GM10266 (cell line): ENCODE data around the gene EVC.

Experiments used
- DNase-seq: peaks from one replicate; pipeline ENCODE4 v3.0.0; 2012; ENCODE audit errors: extremely low spot score
- TF ChIP-seq, protein P1 (sequence below): IDR thresholded peaks from 2 replicates; pipeline ENCODE4 v1.5.1; 2012; ENCODE audit warnings: mild to moderate bottlenecking, low read depth; ENCODE audit not compliant: control insufficient read depth, insufficient read depth; ENCODE audit errors: missing control alignments

Gene EVC

DNA sequence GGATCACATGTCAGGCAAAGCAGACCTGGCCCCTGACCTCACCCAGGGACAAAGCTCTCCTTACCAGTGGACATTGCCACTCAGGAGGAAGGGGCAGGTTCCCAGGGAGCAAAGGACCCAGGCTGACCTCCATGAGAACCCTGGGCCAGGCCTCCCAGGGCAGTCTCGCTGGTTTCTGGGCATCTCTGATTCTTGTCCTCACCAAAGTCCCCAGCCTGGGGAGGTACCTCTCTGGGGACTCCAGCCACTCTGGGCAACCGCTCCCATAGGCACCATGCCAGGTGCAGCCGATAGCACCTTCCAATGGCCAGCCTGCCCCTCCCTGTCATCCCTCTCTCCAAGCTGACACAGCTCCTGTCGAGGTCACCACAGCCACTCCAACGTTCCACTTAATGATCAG, 10.5 kb upstream of the EVC start:
- DNase-seq, result no peak
- TF ChIP-seq, protein P1, sequence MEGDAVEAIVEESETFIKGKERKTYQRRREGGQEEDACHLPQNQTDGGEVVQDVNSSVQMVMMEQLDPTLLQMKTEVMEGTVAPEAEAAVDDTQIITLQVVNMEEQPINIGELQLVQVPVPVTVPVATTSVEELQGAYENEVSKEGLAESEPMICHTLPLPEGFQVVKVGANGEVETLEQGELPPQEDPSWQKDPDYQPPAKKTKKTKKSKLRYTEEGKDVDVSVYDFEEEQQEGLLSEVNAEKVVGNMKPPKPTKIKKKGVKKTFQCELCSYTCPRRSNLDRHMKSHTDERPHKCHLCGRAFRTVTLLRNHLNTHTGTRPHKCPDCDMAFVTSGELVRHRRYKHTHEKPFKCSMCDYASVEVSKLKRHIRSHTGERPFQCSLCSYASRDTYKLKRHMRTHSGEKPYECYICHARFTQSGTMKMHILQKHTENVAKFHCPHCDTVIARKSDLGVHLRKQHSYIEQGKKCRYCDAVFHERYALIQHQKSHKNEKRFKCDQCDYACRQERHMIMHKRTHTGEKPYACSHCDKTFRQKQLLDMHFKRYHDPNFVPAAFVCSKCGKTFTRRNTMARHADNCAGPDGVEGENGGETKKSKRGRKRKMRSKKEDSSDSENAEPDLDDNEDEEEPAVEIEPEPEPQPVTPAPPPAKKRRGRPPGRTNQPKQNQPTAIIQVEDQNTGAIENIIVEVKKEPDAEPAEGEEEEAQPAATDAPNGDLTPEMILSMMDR, result no peak

DNA sequence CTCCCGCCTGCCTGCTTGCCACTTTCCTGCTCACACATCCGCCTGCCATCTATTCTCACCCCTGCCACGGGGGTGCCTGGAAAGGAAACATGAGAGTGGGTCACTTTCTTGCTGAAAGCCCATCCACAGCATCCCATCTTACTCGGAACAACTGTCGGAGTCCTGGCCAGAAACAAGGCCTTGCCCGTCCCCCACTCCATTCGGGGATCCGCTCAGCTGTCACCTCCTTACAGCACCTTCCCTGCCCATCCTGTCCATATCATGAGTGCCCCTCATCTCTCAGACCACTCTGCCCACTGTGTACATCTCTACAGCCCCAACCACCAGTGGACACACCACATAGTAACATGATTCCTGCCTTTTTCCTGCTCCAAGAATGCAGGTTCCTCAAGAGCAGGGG, 9.0 kb upstream of the EVC start:
- TF ChIP-seq, protein P1, result no peak
- no peak for DNase-seq

DNA sequence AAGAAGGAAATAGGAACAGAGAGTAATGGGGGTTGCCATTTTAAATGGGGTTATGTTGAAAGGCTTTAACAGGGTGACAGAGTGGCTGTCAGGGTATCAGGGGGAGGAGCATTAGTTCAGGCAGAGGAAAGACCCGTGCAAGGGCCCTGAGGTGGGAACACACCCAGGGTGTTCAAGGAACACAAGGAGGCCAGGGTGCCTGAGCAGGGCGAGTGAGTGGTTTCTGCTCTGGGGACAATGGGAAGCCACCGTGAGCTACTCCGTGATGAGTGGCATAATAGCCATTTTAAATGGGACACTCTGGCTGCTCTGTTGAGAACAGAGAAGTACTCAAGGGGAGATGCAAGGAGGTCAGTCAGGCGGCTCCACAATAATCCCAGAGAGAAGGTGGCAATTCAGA, 7.2 kb upstream of the EVC start:
- DNase-seq, result no peak
- TF ChIP-seq, protein P1, result no peak

DNA sequence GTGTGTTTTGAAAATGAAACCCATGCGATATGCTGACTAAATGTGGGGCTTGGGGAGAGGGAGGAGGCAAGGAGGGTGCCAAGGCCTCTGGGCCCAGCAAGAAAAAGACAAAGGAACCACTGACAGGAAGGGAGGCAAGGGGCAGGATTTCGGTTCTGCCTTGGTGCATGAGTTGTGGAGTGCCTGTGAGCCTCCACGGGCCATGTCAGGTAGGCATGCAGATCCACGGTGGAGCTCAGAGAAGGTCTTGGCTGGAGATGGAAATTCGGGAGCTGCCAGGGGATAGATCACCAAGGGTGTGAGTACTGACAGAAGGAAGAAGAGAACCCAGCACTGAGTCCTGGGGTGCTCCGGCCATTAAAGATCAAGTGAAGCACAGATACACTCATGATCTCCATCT, 6.7 kb upstream of the EVC start:
- DNase-seq, result no peak

DNA sequence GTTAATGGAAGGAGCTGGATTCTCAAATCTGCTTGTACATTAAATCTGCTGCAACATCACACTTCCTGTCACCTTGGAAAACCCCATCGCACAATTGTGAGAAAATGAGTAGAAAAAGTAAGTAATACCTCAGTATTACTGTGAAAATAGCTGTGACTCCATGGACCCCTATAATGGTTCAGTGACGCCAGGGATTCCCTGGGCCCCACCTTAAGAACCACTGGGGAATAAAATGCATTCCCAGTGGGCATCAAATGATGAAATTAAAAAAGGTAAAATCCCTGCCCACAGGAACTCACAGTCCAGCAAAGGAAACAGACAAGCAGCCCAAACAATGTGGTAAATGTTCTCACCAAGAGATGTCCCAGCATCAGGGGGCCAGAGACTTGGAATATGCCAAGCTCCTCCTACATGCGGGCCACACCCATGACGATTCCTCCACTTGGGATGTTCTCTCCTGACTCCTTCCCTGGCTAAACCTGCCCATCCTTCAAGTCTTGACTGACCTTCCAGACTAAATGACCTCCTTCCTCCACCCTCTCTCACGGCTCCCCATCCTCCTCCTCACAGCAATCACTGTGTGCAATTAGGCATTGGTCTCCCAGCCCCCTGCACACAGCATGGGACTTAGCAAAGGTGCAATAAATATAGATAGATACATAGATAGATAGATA, 5.2 kb upstream of the EVC start:
- TF ChIP-seq, protein P1, result no peak
- no peak for DNase-seq

More for the DNA sequence above, 6.7 kb upstream of the EVC start:
- TF ChIP-seq, protein P1, result no peak

DNA sequence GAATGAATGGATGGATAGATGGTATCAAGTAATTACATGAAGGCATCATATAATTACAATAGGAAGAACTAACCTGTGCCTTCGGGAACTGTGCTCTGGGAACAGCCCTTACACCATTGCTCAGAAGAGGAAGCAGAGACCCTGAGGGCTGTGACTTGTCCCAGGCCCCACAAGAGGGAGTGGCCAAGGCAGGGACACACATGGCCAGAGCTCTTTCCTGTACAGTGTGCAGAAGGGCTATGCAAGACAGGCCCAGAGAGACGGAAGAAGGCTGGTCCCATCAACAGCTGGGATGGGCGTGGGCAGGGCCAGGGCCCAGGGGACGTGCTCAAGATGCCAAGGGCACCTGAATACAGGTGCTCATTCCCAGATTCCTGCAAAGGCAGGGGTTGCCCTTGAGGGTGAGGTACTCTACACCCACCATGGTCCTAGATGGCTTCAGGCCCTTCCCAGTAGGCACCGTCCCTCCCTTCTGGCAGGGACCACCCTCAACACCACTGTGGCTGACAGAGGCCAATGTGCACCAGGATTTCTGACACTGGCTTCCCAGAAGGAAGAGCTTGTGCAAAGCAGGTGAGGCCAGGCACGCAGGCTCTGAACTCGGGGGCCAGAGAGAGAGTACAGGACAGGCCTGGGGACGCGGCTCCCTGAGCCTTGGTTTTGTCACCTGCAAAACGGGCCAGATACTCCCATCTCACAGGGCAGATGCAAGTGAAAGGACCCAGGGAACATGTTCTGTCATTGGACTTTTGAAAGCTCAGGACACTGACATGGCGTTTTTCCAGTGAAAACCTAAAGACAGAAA, 4.3 kb upstream of the EVC start:
- DNase-seq, result no peak
- TF ChIP-seq, protein P1, result no peak

DNA sequence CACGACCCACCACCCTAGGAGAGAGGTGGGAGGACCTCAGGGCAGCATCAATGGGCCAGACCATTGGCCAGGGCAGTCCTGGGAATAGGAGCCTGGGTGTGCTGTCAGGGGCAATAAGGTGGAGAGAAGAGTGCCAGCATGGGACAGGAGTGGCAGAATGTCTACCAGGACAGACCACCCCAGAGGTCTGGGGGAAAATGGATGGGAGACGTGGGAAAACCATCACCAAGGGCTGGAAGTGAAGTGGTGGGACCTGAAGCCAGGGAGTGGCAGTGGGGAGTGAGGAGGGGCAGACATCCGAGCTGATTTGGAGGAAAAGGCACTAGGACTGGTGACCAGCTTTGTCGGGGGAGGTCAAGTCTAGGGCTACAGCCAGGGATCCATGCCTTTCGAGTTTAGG, 3.6 kb upstream of the EVC start:
- DNase-seq, result no peak
- TF ChIP-seq, protein P1, result no peak
